T-helper 1 cell (primary cell): Measurements from ENCODE around the gene HINFP.
"Not testable (repeated sequence)": the region's sequence is repeated elsewhere in the genome, so short reads cannot be mapped to it uniquely, and the experiment has no call there.

Experiments
- DNase-seq, 5 donors: peaks; one replicate each; pipeline ENCODE4 v3.0.0-alpha.2; 2012 to 2020

The HINFP gene

GRCh38 chr11:119156496-119156895 lies 35.1 kb downstream of the HINFP start:
- no peak for DNase-seq

DNA sequence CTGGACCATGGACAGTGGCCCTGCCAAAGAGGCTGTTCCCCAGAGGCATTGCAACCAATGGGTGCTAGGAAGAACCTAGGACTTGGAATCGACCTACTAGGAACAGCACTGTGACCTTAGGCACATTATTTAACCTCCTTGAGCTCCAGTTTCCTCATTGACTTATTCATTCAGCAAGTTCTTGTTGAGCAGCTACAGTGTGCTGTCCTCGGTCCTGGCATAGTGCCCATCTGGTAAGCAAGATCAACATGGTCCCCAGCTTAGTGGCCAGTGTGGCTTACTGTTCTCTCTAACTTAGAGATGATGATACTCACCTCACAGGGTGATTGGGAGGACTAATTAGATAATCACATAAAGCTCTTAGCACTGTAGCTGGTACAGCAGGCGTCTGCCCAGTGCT lies 35.7 kb downstream of the HINFP start:
- DNase-seq: no peak

GRCh38 chr11:119158467-119158866 lies 37.1 kb downstream of the HINFP start:
- no peak for DNase-seq

DNA sequence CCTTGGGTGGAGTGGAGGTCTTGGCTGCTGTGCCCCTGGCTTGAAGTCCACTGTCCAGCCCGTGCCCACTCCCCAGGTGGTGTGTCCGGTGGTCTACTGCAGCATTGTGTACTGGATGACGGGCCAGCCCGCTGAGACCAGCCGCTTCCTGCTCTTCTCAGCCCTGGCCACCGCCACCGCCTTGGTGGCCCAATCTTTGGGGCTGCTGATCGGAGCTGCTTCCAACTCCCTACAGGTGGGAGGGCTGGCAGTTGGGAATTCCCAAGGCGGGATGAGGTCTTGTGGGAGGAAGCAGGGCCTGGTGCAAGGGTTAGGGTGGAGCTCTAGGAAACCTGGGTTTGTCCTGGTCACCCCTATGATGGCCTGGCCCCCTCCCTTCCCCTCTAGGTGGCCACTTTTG lies 38.8 kb downstream of the HINFP start:
- no peak for DNase-seq

GRCh38 chr11:119161871-119162270 lies 40.5 kb downstream of the HINFP start:
- DNase-seq: no peak

GRCh38 chr11:119166368-119167076 lies 45.1 kb downstream of the HINFP start:
- DNase-seq: no peak

DNA sequence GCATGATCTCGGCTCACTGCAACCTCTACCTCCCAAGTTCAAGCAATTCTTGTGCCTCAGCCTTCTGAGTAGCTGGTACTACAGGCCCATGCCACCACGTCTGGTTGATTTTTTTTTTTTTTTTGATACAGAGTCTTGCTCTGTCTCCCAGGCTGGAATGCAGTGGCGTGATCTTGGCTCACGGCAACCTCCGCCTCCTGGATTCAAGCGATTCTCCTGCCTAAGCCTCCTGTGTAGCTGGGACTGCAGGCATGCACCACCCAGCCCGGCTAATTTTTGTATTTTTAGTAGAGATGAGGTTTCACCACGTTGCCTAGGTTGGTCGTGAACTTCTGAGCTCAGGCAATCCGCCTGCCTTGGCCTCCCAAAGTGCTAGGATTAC lies 45.7 kb downstream of the HINFP start:
- DNase-seq: not testable (repeated sequence)

DNA sequence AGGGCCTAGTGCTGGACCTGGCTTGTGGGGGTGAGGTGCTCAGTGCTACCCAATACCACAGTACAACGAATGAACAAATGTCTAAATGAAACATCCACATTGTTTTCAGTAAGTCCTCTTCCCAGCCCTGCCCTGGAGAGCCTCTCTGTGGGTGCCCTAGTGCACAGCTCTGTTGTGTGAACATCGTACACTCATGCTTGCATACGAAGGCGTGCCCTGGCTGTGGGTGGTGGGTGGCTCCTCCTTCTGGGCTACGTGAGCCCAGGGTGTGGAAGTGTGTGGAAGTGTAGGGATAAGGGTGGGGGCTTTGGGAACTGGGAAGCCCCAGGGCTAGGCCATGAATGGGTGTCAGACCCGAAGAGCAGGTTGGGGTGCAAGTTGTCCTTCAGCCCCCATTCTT lies 46.6 kb downstream of the HINFP start:
- DNase-seq: no peak

DNA sequence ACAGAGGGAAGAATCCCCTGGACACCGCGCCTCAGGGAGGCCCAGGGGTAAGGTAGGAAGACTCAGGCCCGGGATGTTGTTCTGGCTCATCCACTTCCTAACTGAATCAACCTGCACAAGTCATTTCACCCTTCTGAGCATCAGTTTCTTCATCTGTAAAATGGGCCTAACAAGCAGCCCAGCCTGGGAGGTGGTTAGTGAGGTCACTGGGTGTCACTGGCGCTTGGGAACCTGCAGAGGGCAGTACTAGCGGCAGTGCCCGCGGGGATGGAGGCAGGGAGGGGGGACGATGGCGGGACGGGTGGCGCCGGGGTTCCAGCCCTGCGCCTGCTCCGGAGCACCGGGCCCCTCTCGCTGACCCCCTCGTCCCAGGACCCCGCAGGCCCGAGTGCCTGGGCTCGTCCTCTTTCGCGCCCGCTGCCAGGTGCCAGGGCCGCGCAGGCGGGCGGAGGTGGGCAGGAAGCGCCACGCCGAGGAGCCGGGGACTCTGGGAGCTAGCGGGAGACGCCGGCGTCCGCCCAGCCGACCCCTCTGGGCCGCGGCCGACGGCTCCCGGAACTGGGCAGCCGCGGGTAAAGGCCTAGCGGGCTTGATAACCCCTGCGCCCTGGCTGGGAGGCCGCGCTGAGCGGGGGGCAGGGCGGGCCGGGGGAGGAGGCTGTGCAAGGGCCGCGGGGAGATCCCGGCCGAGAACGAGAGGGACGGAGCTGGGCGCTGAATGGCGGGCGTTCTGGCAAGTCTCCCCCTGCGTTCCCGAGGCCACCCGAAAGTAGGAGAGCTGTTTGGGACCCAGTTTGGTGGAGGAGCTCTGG lies 47.3 kb downstream of the HINFP start, which contains the start of gene NLRX1:
NLRX1 (plus strand) TSS at position 255 of the 811 bp plus-strand sequence. CDS start 2,679 bp downstream, outside the sequence.
- DNase-seq: peak; percentile 63 to 88 (median 74)

- peak in 1 of 5 donors; percentile 56 for DNase-seq
Observed at GRCh38 chr11:119169282-119169719, 47.9 kb downstream of the HINFP start.

DNA sequence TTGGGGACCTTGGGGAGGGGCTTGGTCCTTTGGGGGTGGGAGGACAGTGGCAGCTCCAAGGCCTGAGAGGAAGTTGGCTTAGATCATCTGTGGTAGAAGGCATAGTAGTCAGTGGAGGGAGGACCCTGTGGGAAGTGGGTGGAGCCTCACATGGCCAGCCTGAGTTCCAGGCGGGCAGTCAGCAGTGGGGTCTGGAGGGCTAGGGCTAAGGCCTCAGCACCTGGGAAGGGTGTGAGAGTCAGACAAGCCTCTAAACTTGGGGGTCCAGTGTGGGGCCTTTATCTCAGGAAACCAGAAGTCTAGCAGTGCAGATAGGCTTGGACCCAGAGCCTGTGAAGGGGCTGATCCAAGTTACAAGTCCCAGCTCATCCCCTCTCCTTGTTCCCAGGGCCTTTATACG lies 51.1 kb downstream of the HINFP start:
- DNase-seq: no peak

GRCh38 chr11:119173453-119173852 lies 52.1 kb downstream of the HINFP start:
- no peak for DNase-seq

- DNase-seq: no peak
Observed at GRCh38 chr11:119175493-119176077, 54.2 kb downstream of the HINFP start.

DNA sequence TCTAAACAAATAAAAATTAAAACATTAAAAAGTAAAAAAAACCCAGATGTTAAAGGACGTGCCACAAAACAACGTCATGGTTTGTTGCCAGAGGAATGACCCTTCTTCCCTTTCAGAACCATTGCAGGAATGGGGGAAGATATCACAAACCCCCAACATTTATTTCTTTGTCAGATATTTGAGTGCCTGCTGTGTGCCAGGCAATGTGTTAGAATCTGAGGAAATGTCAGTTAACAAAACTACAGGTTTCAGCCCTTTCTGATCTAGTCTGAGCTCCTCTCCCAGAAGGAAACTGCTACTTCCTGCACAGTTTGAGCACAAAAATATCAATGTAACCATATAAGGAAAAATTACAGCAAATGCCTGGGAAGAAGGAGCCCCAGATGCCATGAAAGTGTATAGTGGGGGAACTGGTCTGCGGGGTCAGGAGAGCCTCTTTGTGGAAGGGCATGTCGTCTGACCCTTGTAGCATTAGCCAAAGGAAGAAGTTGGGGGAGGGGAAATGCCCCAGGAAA lies 56.8 kb downstream of the HINFP start:
- peak in 1 of 5 donors; percentile 21 for DNase-seq

- no peak for DNase-seq
Observed at GRCh38 chr11:119179342-119179741, 58.0 kb downstream of the HINFP start.

DNA sequence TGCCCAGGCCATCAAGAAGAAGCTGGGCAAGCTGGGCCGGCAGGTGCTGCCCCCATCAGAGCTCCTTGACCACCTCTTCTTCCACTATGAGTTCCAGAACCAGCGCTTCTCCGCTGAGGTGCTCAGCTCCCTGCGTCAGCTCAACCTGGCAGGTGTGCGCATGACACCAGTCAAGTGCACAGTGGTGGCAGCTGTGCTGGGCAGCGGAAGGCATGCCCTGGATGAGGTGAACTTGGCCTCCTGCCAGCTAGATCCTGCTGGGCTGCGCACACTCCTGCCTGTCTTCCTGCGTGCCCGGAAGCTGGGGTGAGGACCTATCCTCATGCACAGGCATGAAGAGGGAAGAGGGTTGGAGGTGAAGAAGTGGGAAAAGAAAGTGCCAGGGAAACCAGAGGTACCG lies 58.6 kb downstream of the HINFP start:
- no peak for DNase-seq

GRCh38 chr11:119180729-119181676 lies 59.6 kb downstream of the HINFP start:
- no peak for DNase-seq

DNA sequence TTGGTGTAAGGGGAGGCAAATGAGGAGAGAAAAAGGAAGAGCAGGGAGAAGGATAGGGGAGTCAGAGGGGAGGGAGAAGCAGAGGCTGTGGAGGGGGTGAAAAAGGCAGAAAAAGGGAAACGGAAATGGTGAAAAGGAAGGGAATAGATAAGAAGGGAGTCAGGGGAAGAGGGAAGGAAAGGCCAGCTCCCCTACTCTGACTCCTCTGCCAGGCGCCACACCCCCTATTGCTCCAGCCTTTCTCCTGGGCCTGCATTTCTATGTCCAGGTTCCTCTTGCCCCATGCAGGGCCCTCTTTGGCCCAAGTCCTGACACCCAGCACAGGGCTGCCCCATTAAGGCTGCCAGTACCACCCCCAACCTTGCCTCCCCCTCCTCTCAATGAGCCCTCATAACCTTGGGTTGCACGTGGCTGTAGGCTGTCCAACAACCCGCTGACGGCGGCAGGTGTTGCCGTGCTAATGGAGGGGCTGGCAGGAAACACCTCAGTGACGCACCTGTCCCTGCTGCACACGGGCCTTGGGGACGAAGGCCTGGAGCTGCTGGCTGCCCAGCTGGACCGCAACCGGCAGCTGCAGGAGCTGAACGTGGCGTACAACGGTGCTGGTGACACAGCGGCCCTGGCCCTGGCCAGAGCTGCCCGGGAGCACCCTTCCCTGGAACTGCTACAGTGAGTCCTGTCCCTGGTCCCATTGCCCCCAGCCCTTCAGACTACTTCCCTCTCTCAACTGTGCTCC lies 60.5 kb downstream of the HINFP start:
- DNase-seq: no peak

DNA sequence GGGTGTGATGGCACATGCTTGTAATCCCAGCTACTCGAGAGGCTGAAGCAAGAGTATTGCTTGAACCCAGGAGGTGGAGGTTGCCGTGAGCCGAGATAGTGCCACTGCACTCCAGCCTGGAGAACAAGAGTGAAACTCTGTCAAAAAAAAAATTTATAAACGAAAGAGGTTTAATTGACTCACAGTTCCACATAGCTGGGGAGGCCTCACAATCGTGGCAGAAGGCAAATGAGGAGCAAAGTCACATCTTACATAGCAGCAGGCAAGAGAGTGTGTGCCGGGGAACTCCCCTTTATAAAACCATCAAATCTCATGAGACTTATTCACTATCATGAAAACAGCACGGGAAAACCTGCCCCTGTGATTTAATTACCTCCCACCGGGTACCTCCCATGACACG lies 63.0 kb downstream of the HINFP start:
- not testable (repeated sequence) for DNase-seq
